ENCODE data around the gene USHBP1. TPM values are rescaled to one million over a fixed set of nuclear protein-coding genes. Genes with fewer than 3 reads are reported as not detected.

The USHBP1 gene
- total and polyA plus RNA-seq, 2 of the 13 experiments (the other 11 are each of a cell fraction or from before 2014, with no cell fraction given), result 0.15 to 1.5 TPM

GRCh38 chr19:17282488-17283125 is 18.1 kb upstream of the USHBP1 start:
- Histone ChIP-seq H3K79me2 (ENCODE audit: insufficient read depth, low read length) (no peaks in the 10 kb centered on the region), H3K36me3 (replicated peaks in 1 of 2; ENCODE audit: control insufficient read depth in 1 of 2, insufficient read depth in 2 of 2, low read length in 2 of 2) (peaks cover 1 to 8% of the 10 kb centered on the region in 2 experiments; a peak in 3 of 5 replicates), H2AFZ (ENCODE audit: low read length) (no peak overlapping the region), H3K9me3 (ENCODE audit: low read length) (no peaks in the 10 kb centered on the region), H3K9ac (ENCODE audit: insufficient read depth, low read depth, low read length) (peak overlapping the region; percentile 23), H3K4me3 (replicated peaks in 1 of 3; ENCODE audit: insufficient read depth in 1 of 3, low read depth in 2 of 3, low read length in 3 of 3) (peak overlapping the region in 1 of 3 experiments; percentile 57; a peak in 2 of 6 replicates), H3K27me3 (ENCODE audit: control insufficient read depth in 1 of 2, insufficient read depth in 2 of 2, low read length in 2 of 2) (no peaks in the 10 kb centered on the region), H3K4me2 (ENCODE audit: low read depth, low read length) (peak overlapping the region; percentile 44), H3K4me1 (ENCODE audit: insufficient read depth, low read length) (0 out of 2 replicates have a peak, but pooled peaks cover 6% of the 10 kb centered on the region), H3K27ac (ENCODE audit: extremely low read length, insufficient read depth, low read length) (no peak overlapping the region), H4K20me1 (ENCODE audit: insufficient read depth, low read length) (no peaks in the 10 kb centered on the region)
- BruUV-seq (replicated peaks), result no TSS peak
- ChIA-PET CTCF (ENCODE audit: low intra/inter-chr PET ratio, low total read pairs) (interaction anchor here (1.1 to 2.3 kb wide), 3 partner anchors 22 to 215 kb away, joined by 5 to 17 read pairs (median 16); no protein-coding TSS in a partner anchor), POLR2A (interaction anchor here (0.6 to 1.2 kb wide), 6 partner anchors 16 to 56 kb away, joined by 3 to 5 read pairs (median 4); partner anchors contain the start of genes BABAM1, DDA1, MRPL34 and OCEL1)
- peak; percentile 69 for DNase-seq (ENCODE audit: low spot score)
- intact Hi-C loops (cut with micrococcal nuclease; ENCODE audit: unreplicated experiment), result loop anchor here (1.0 to 5.0 kb wide), 2 partner anchors 77 to 215 kb away; no protein-coding TSS in a partner anchor
- peak; percentile 96 for ATAC-seq
- FAIRE-seq, result no peak
- WGBS (ENCODE audit: low lambda C conversion rate), result 10% methylated on average over 20 of the region's 45 CpGs
- in situ Hi-C loops (cut with HindIII; ENCODE audit: extremely low pct_ligation_motif_present, low pct_unique_long_range_greater_than_20kb), result loop anchor here (5.0 kb wide), 2 partner anchors 80 to 215 kb away; no protein-coding TSS in a partner anchor
- TF ChIP-seq ZNF235 (CRISPR knock-in tag; IDR thresholded peaks at IDR 0.05; ENCODE audit: borderline replicate concordance) (peak; percentile 52; the same call in 1 of the 2 replicates), ZNF451 (CRISPR knock-in tag; IDR thresholded peaks at IDR 0.05) (peak; percentile 64; the same call in 1 of the 2 replicates), HOXA7 (CRISPR knock-in tag; IDR thresholded peaks at IDR 0.05) (no peak), ZNF558 (CRISPR knock-in tag; IDR thresholded peaks at IDR 0.05; ENCODE audit: borderline replicate concordance) (no peak), ZBTB39 (CRISPR knock-in tag; IDR thresholded peaks at IDR 0.05) (no peak), MXD3 (CRISPR knock-in tag; IDR thresholded peaks at IDR 0.05) (no peak), ZNF788 (CRISPR knock-in tag; IDR thresholded peaks at IDR 0.05; ENCODE audit: borderline replicate concordance) (no peak), PATZ1 (CRISPR knock-in tag; IDR thresholded peaks at IDR 0.05) (peak; percentile 44; the same call in 1 of the 2 replicates), CCDC6 (CRISPR knock-in tag; IDR thresholded peaks at IDR 0.05) (peak; percentile 78), ZNF17 (CRISPR knock-in tag; IDR thresholded peaks at IDR 0.05) (no peak), ZNF503 (CRISPR knock-in tag; IDR thresholded peaks at IDR 0.05) (0 out of 2 replicates have a peak, but pooled peaks have one; percentile 38), ELF3 (CRISPR knock-in tag; IDR thresholded peaks at IDR 0.05) (peak; percentile 49; the same call in 1 of the 2 replicates), E2F1 (CRISPR knock-in tag; IDR thresholded peaks at IDR 0.05) (peak; percentile 57; the same call in 1 of the 2 replicates), NONO (IDR thresholded peaks at IDR 0.05) (no peak), NONO (CRISPR knock-in tag; conservative IDR thresholded peaks at IDR 0.05) (peak; percentile 72)

Measured in HepG2 (cell line).